Neutrophil (primary cell): ENCODE measurements around the gene CEP164.
"Not testable (repeated sequence)": the region's sequence is repeated elsewhere in the genome, so short reads cannot be mapped to it uniquely, and the experiment has no call there.

ENCODE experiments used
- H3K27ac ChIP-seq: fragments of 200-600 bp; sonication (generic); 2 replicates; pipeline ENCODE4 v1.5.1; 2016; ENCODE audit warnings: mild to moderate bottlenecking, moderate library complexity
- H3K27me3 ChIP-seq: fragments of 200-600 bp; sonication (generic); 2 replicates; pipeline ENCODE4 v1.6.0; 2016; ENCODE audit warnings: mild to moderate bottlenecking
- H3K36me3 ChIP-seq: fragments of 200-600 bp; sonication (generic); 2 replicates; pipeline ENCODE4 v1.5.1; 2017
- H3K4me1 ChIP-seq, 2 experiments: fragments of 200-600 bp in 1 of 2; sonication (generic) in 1 of 2; 1 replicate in 1 of 2; 2 replicates in 1 of 2; pipeline versions ENCODE4 v1.5.1 to v1.6.1; 2013 to 2016; ENCODE audit warnings: low read depth in 1 of 2, low read length in 1 of 2, mild to moderate bottlenecking in 1 of 2, moderate library complexity in 1 of 2; ENCODE audit not compliant: control insufficient read depth in 1 of 2, insufficient read depth in 1 of 2
- H3K4me3 ChIP-seq, 2 experiments: fragments of 200-600 bp in 1 of 2; sonication (generic) in 1 of 2; 1 replicate in 1 of 2; 2 replicates in 1 of 2; pipeline ENCODE4 v1.5.1; 2013 to 2016; ENCODE audit warnings: low read depth in 1 of 2, low read length in 1 of 2, mild to moderate bottlenecking in 1 of 2, moderate library complexity in 1 of 2
- H3K9me3 ChIP-seq: fragments of 200-600 bp; sonication (generic); 2 replicates; pipeline ENCODE4 v1.5.1; 2016
- TF ChIP-seq, protein P1 (sequence below): fragments of 200-600 bp; sonication (generic); IDR thresholded peaks from 2 replicates; pipeline ENCODE4 v1.5.1; 2016; ENCODE audit warnings: antibody characterized with exemption

CEP164 gene

DNA sequence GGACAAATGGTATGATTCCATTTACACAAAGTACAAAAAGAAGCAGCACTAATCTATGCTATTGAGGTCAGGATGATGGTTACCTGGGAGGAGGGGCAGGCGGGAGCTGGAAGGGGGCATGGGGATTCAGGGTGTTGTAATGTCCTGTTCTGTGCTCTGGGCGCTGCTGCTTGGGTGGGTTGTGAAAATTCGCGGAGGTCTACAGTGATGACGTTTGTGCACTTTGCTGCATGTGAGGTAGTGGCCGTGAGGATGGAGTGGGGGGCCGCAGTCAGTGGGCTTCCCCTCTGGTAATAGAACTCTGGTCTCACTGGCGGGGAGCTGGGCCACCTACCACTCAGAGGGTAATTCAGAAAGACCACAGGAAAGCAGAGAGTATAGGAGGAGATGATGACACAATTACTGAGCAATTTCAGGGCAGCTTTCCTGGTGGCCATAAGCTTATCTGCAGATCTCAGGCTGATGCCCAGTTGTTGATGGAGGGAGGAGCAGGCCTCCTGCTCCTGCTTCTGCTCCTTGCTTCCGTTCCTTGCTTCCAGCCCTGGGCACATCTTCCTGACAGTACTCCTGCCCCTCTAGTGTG, 121.5 kb downstream of the CEP164 start:
- no peaks in the 10 kb centered on the region for H3K9me3 ChIP-seq
- no peak overlapping the region for H3K27ac ChIP-seq
- no peaks in the 10 kb centered on the region for H3K4me1 ChIP-seq
- no peaks in the 10 kb centered on the region for H3K36me3 ChIP-seq
- no peak overlapping the region for H3K4me3 ChIP-seq
- H3K27me3 ChIP-seq = peaks cover 20% of the 10 kb centered on the region
- TF ChIP-seq, protein P1, sequence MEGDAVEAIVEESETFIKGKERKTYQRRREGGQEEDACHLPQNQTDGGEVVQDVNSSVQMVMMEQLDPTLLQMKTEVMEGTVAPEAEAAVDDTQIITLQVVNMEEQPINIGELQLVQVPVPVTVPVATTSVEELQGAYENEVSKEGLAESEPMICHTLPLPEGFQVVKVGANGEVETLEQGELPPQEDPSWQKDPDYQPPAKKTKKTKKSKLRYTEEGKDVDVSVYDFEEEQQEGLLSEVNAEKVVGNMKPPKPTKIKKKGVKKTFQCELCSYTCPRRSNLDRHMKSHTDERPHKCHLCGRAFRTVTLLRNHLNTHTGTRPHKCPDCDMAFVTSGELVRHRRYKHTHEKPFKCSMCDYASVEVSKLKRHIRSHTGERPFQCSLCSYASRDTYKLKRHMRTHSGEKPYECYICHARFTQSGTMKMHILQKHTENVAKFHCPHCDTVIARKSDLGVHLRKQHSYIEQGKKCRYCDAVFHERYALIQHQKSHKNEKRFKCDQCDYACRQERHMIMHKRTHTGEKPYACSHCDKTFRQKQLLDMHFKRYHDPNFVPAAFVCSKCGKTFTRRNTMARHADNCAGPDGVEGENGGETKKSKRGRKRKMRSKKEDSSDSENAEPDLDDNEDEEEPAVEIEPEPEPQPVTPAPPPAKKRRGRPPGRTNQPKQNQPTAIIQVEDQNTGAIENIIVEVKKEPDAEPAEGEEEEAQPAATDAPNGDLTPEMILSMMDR = no peak

DNA sequence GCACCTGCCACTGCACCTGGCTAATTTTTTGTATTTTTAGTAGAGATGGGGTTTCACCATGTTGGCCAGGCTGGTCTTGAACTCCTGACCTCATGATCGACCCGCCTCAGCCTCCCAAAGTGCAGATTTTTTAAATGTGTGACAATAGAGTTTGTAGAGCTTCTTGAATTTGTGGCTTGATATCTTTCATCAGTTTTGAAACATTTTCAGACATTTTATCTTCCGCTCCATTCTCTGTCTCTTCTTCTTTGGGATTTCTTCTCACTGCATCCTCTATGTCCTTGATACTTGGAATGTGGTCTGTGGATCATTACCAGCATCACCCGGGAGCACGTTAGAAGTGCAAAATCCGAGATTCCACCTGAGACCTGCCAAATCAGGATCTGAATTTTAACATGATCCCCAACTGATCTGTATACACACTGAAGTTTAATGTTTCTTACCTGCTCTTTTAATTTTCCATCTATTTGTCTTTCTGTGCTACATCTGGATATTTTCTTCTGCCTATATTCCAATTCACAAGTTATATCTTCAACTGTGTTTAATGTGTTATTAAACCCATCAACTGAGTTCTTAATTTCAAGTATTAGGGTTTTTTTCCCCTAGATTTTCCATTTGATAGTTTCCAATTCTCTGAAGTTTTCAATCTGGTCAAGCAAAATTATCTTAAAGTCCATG, 126.4 kb downstream of the CEP164 start:
- no peak overlapping the region for H3K4me3 ChIP-seq
- TF ChIP-seq, protein P1 = no peak

DNA sequence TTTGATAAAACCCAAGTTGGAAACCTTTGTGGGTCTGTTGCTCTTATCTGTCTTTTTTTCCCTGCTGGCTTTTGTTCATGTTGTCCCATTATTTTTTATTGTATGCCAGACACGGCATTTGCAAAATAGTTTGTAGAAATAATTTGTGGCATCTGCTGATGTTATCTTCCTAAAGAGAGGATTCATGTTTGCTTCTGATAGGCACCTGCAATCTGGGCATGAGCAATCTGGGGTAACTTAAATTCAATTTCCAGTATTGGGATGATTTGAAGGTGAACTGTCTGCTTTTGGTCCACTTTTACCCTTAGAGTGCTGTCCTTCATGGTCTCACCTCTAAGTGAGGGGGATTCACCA, 126.9 kb downstream of the CEP164 start:
- Histone ChIP-seq H3K36me3 (no peaks in the 10 kb centered on the region), H3K4me1 (no peaks in the 10 kb centered on the region), H3K27ac (no peak overlapping the region)

More for the DNA sequence above, 126.4 kb downstream of the CEP164 start:
- H3K9me3 ChIP-seq = no peaks in the 10 kb centered on the region
- no peak overlapping the region for H3K27ac ChIP-seq
- no peaks in the 10 kb centered on the region for H3K27me3 ChIP-seq
- H3K36me3 ChIP-seq = no peaks in the 10 kb centered on the region
- H3K4me1 ChIP-seq = no peaks in the 10 kb centered on the region

DNA sequence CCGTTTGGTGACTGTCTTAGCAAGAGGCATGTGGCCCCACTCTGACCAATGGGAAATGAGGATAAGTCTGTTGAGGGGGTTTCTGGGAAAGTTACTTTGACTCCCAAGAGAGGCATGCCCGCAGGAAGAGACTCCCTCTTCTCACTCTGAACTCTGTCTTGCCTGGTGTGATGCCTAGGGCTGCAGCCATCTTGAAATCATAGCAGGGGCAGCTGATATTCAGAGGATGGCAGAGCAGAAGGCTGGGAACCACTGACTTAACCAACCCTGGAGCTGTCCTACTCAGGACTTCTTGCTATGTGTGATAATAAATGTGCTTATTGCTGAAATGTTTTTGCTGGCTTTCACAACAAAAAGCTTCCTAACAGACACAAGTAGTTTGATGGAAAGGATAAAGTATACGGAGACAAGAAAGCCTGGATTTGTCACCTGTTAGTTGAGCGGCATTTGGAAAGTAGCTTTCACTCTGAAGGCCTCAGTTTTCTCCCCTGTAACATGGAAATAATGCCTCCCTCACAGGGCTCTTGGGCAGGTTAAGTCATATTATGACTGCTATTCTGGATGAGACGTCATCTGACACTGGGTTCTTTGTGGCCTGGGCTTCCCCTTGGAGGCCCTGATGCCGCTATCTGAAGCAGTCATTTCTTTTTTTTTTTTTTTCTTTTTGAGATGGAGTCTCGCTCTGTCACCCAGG, 128.5 kb downstream of the CEP164 start:
- TF ChIP-seq, protein P1 = no peak
- H3K4me3 ChIP-seq = no peak overlapping the region
- H3K9me3 ChIP-seq = no peaks in the 10 kb centered on the region
- H3K36me3 ChIP-seq = no peaks in the 10 kb centered on the region
- no peak overlapping the region for H3K27ac ChIP-seq
- no peaks in the 10 kb centered on the region for H3K4me1 ChIP-seq
- no peaks in the 10 kb centered on the region for H3K27me3 ChIP-seq

More for the DNA sequence above, 126.9 kb downstream of the CEP164 start:
- Histone ChIP-seq H3K27me3 (no peaks in the 10 kb centered on the region), H3K4me3 (no peak overlapping the region), H3K9me3 (no peaks in the 10 kb centered on the region)
- TF ChIP-seq, protein P1 = no peak

DNA sequence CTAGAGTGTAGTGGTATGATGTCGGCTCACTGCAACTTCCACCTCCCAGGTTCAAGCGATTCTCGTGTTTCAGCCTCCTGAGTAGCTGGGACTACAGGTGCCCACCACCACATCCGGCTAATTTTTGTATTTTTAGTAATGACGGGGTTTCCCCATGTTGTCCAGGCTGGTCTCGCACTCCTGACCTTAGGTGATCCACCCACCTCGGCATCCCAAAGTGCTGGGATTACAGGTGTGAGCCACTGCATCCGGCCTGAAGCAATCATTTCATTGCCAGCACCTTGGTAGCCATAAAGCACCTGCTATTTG, 129.0 kb downstream of the CEP164 start:
- not testable (repeated sequence) for H3K36me3 ChIP-seq, H3K4me3 ChIP-seq, H3K4me1 ChIP-seq, H3K9me3 ChIP-seq, H3K27ac ChIP-seq, H3K27me3 ChIP-seq
